Measurements from ENCODE around the gene AGAP9. TPM values are rescaled to one million over a fixed set of nuclear protein-coding genes. Genes with fewer than 3 reads are reported as not detected.
"Not testable (repeated sequence)": the region's sequence is repeated elsewhere in the genome, so short reads cannot be mapped to it uniquely, and the experiment has no call there.

Gene AGAP9
- total RNA-seq, 1 experiment from 2014 or later, result 8.4 TPM

- POLR2A ChIA-PET; H3K27me3 Mint-ChIP-seq (ENCODE audit: low read depth); H3K27ac Mint-ChIP-seq; H3K36me3 Mint-ChIP-seq; H3K4me1 Mint-ChIP-seq; ATAC-seq; H3K4me3 Mint-ChIP-seq; DNase-seq (ENCODE audit: low spot score); H3K9me3 Mint-ChIP-seq; CTCF ChIA-PET: not testable (repeated sequence)
Measured at GRCh38 chr10:47468731-47469528, 54.5 kb downstream of the AGAP9 start.

GRCh38 chr10:47467957-47468356 lies 55.5 kb downstream of the AGAP9 start:
- H3K27me3 Mint-ChIP-seq (ENCODE audit: low read depth); H3K36me3 Mint-ChIP-seq; H3K9me3 Mint-ChIP-seq; ATAC-seq; H3K4me3 Mint-ChIP-seq; H3K4me1 Mint-ChIP-seq; H3K27ac Mint-ChIP-seq; CTCF ChIA-PET; DNase-seq (ENCODE audit: low spot score); POLR2A ChIA-PET: not testable (repeated sequence)

GRCh38 chr10:47467458-47467857 lies 56.0 kb downstream of the AGAP9 start:
- CTCF ChIA-PET; DNase-seq (ENCODE audit: low spot score); H3K9me3 Mint-ChIP-seq; H3K4me3 Mint-ChIP-seq; ATAC-seq; H3K4me1 Mint-ChIP-seq; POLR2A ChIA-PET; H3K27me3 Mint-ChIP-seq (ENCODE audit: low read depth); H3K36me3 Mint-ChIP-seq; H3K27ac Mint-ChIP-seq: not testable (repeated sequence)

GRCh38 chr10:47465216-47465917 lies 58.1 kb downstream of the AGAP9 start:
- H3K27me3 Mint-ChIP-seq (ENCODE audit: low read depth); POLR2A ChIA-PET; H3K27ac Mint-ChIP-seq; H3K36me3 Mint-ChIP-seq; DNase-seq (ENCODE audit: low spot score); ATAC-seq; H3K9me3 Mint-ChIP-seq; H3K4me3 Mint-ChIP-seq; H3K4me1 Mint-ChIP-seq; CTCF ChIA-PET: not testable (repeated sequence)

GRCh38 chr10:47462577-47463358 lies 60.7 kb downstream of the AGAP9 start:
- CTCF ChIA-PET; DNase-seq (ENCODE audit: low spot score); H3K9me3 Mint-ChIP-seq; H3K27ac Mint-ChIP-seq; H3K27me3 Mint-ChIP-seq (ENCODE audit: low read depth); POLR2A ChIA-PET; H3K36me3 Mint-ChIP-seq; H3K4me1 Mint-ChIP-seq; H3K4me3 Mint-ChIP-seq: not testable (repeated sequence)
- peak; percentile 76 for ATAC-seq

- H3K4me1 Mint-ChIP-seq; POLR2A ChIA-PET; H3K36me3 Mint-ChIP-seq; H3K27me3 Mint-ChIP-seq (ENCODE audit: low read depth); H3K9me3 Mint-ChIP-seq; H3K27ac Mint-ChIP-seq; CTCF ChIA-PET: not testable (repeated sequence)
- DNase-seq (ENCODE audit: low spot score), result peak; percentile 32
- peak; percentile 76 for ATAC-seq
- H3K4me3 Mint-ChIP-seq, result peak overlapping the region; percentile 53
Measured at GRCh38 chr10:47461261-47461687, 62.2 kb downstream of the AGAP9 start.

GRCh38 chr10:47458466-47459154 lies 64.8 kb downstream of the AGAP9 start:
- no peak overlapping the region for H3K27ac Mint-ChIP-seq
- H3K27me3 Mint-ChIP-seq (ENCODE audit: low read depth), result no peaks in the 10 kb centered on the region
- H3K4me1 Mint-ChIP-seq, result peaks cover 3% of the 10 kb centered on the region
- no peaks in the 10 kb centered on the region for H3K36me3 Mint-ChIP-seq
- POLR2A ChIA-PET, result no interaction called here
- no peak overlapping the region for H3K4me3 Mint-ChIP-seq
- DNase-seq (ENCODE audit: low spot score) (no peak), ATAC-seq (no peak)
- no peaks in the 10 kb centered on the region for H3K9me3 Mint-ChIP-seq
- CTCF ChIA-PET, result no interaction called here
- TF ChIP-seq ZNF532 (CRISPR knock-in tag; IDR thresholded peaks at IDR 0.05; ENCODE audit: borderline replicate concordance) (no peak), NFYB (CRISPR knock-in tag; conservative IDR thresholded peaks at IDR 0.05; ENCODE audit: low read depth) (no peak), USF1 (CRISPR knock-in tag; IDR thresholded peaks at IDR 0.05) (no peak), MAX (CRISPR knock-in tag; IDR thresholded peaks at IDR 0.05) (no peak), ATF6 (CRISPR knock-in tag; IDR thresholded peaks at IDR 0.05) (no peak)

All from WTC11 (cell line).